ENCODE measurements around the gene OR4F15.
"Not testable (repeated sequence)": the region's sequence is repeated elsewhere in the genome, so short reads cannot be mapped to it uniquely, and the experiment has no call there.

OR4F15 gene

GRCh38 chr15:101811902-101812301 lies at the start of gene OR4F15:
Gene OR4F15, plus strand, starts transcription at chr15:101812202. Its CDS starts 5,985 bp downstream, at chr15:101818187.
- DNase-seq: no peak

- DNase-seq: not testable (repeated sequence)
Observed at GRCh38 chr15:101764669-101765339, 47.2 kb upstream of the OR4F15 start.

- DNase-seq: not testable (repeated sequence)
Observed at GRCh38 chr15:101765340-101765671, 46.7 kb upstream of the OR4F15 start.

GRCh38 chr15:101765772-101766456 lies 46.1 kb upstream of the OR4F15 start:
- DNase-seq: no peak

GRCh38 chr15:101767083-101767640 lies 44.8 kb upstream of the OR4F15 start:
- peak; percentile 23 for DNase-seq

GRCh38 chr15:101772921-101773320 lies 39.1 kb upstream of the OR4F15 start:
- DNase-seq: no peak

GRCh38 chr15:101773496-101774100 lies 38.4 kb upstream of the OR4F15 start:
- peak; percentile 86 for DNase-seq

GRCh38 chr15:101775136-101775535 lies 36.9 kb upstream of the OR4F15 start:
- DNase-seq: no peak

GRCh38 chr15:101778576-101778975 lies 33.4 kb upstream of the OR4F15 start:
- DNase-seq: not testable (repeated sequence)

- not testable (repeated sequence) for DNase-seq
Observed at GRCh38 chr15:101780225-101780624, 31.8 kb upstream of the OR4F15 start.

- DNase-seq: no peak
Observed at GRCh38 chr15:101781928-101782327, 30.1 kb upstream of the OR4F15 start.

- no peak for DNase-seq
Observed at GRCh38 chr15:101784644-101785043, 27.4 kb upstream of the OR4F15 start.

- DNase-seq: not testable (repeated sequence)
Observed at GRCh38 chr15:101786422-101786821, 25.6 kb upstream of the OR4F15 start.

- not testable (repeated sequence) for DNase-seq
Observed at GRCh38 chr15:101788001-101788400, 24.0 kb upstream of the OR4F15 start.

- not testable (repeated sequence) for DNase-seq
Observed at GRCh38 chr15:101788503-101789269, 23.3 kb upstream of the OR4F15 start.

- not testable (repeated sequence) for DNase-seq
Observed at GRCh38 chr15:101790748-101791147, 21.3 kb upstream of the OR4F15 start.

GRCh38 chr15:101793981-101794380 lies 18.0 kb upstream of the OR4F15 start:
- not testable (repeated sequence) for DNase-seq

- no peak for DNase-seq
Observed at GRCh38 chr15:101795455-101795854, 16.5 kb upstream of the OR4F15 start.

GRCh38 chr15:101799665-101800064 lies 12.3 kb upstream of the OR4F15 start:
- no peak for DNase-seq

GRCh38 chr15:101801048-101801447 lies 11.0 kb upstream of the OR4F15 start:
- DNase-seq: no peak

GRCh38 chr15:101803209-101803608 lies 8.8 kb upstream of the OR4F15 start, which contains the start of gene OR4F6:
Gene OR4F6, plus strand, starts transcription at chr15:101803509. Its CDS starts 2,211 bp downstream, at chr15:101805720.
- DNase-seq: no peak

- DNase-seq: no peak
Observed at GRCh38 chr15:101803676-101804075, 8.3 kb upstream of the OR4F15 start.

- no peak for DNase-seq
Observed at GRCh38 chr15:101804375-101804774, 7.6 kb upstream of the OR4F15 start.
